Endothelial cell of umbilical vein (primary cell): ENCODE data around the gene RAB7B. TPM values are rescaled to one million over a fixed set of nuclear protein-coding genes. Genes with fewer than 3 reads are reported as not detected.

Experiments used
- BruUV-seq: library from RNA; stranded (reverse); fragments of 400-500 nt; replicated peaks from 2 replicates; lab custom pipeline; 2021; lab: Mats Ljungman, UMichigan
- CTCF ChIA-PET: fragments of 300-600, 350-600 bp; sonication (Branson Sonifier 250); formaldehyde crosslinking; loops from one replicate; lab custom pipeline; 2021; ENCODE audit warnings: antibody characterized with exemption, inconsistent platforms; lab: Charles Lee
- POLR2A ChIA-PET: fragments of 300-600, 350-600 bp; sonication (Branson Sonifier 250); formaldehyde crosslinking; loops from one replicate; lab custom pipeline; 2021; ENCODE audit warnings: antibody characterized with exemption, inconsistent platforms; lab: Charles Lee
- DNase-seq: peaks from one replicate; pipeline ENCODE4 v3.0.0-alpha.2; 2011; ENCODE audit warnings: low read depth, low spot score
- FAIRE-seq: peaks from 2 replicates; lab custom pipeline; 2011; peaks lifted over from hg19 to GRCh38; lab: Jason Lieb, UNC
- H2AFZ ChIP-seq: 2 replicates; pipeline ENCODE4 v1.6.0; 2012; ENCODE audit warnings: low read depth, low read length, control low read depth, inconsistent platforms
- H3K27ac ChIP-seq: 2 replicates; pipeline ENCODE4 v1.5.1; 2011; ENCODE audit warnings: low read depth, mild to moderate bottlenecking, control low read depth, low read length, moderate library complexity; ENCODE audit not compliant: insufficient read depth
- H3K27me3 ChIP-seq, 2 experiments: 2 replicates each; pipeline versions ENCODE4 v1.6.0 to v1.6.1; 2011; ENCODE audit warnings: low read length in 2 of 2, mixed read lengths in 1 of 2; ENCODE audit not compliant: control insufficient read depth in 2 of 2, insufficient read depth in 2 of 2
- H3K36me3 ChIP-seq, 2 experiments: 2 replicates in 1 of 2; 3 replicates in 1 of 2; pipeline ENCODE4 v1.5.1; 2011; ENCODE audit warnings: low read length in 2 of 2, mild to moderate bottlenecking in 1 of 2, moderate library complexity in 1 of 2; ENCODE audit not compliant: control insufficient read depth in 2 of 2, insufficient read depth in 2 of 2; ENCODE audit errors: extremely low read depth in 1 of 2
- H3K4me1 ChIP-seq: 3 replicates; pipeline ENCODE4 v1.5.1; 2011; ENCODE audit warnings: mild to moderate bottlenecking, low read length; ENCODE audit not compliant: control insufficient read depth, insufficient read depth; ENCODE audit errors: extremely low read depth
- H3K4me2 ChIP-seq: 2 replicates; pipeline ENCODE4 v1.6.1; 2011; ENCODE audit warnings: low read length, control low read depth, mixed read lengths; ENCODE audit not compliant: insufficient read depth
- H3K4me3 ChIP-seq, 3 experiments: fragments of 200-600 bp in 1 of 3; sonication (generic), shearing (Covaris generic) in 1 of 3; replicated peaks in 1 of 3; 2 replicates each; pipeline ENCODE4 v1.5.1; 2011 to 2016; ENCODE audit warnings: control low read depth in 3 of 3, low read length in 3 of 3, mild to moderate bottlenecking in 2 of 3, inconsistent platforms in 1 of 3, low read depth in 1 of 3, moderate library complexity in 1 of 3; ENCODE audit not compliant: insufficient read depth in 1 of 3
- H3K79me2 ChIP-seq: 2 replicates; pipeline ENCODE4 v1.6.0; 2012; ENCODE audit warnings: low read length, inconsistent platforms; ENCODE audit not compliant: control insufficient read depth, insufficient read depth
- H3K9ac ChIP-seq: replicated peaks from 2 replicates; pipeline ENCODE3; 2011; ENCODE audit warnings: low read length, control low read depth; ENCODE audit not compliant: insufficient read depth; ENCODE audit errors: extremely low read depth
- H3K9me1 ChIP-seq: replicated peaks from 3 replicates; pipeline ENCODE4 v1.6.0; 2011; ENCODE audit warnings: mild to moderate bottlenecking, low read length; ENCODE audit not compliant: control insufficient read depth, insufficient read depth; ENCODE audit errors: extremely low read depth
- H3K9me3 ChIP-seq: replicated peaks from 2 replicates; pipeline ENCODE4 v1.5.1; 2012; ENCODE audit warnings: low read length, inconsistent platforms; ENCODE audit not compliant: control insufficient read depth, insufficient read depth
- H4K20me1 ChIP-seq: replicated peaks from 2 replicates; pipeline ENCODE3; 2011; ENCODE audit warnings: mild to moderate bottlenecking, low read length; ENCODE audit not compliant: control insufficient read depth, insufficient read depth; ENCODE audit errors: extremely low read depth
- CTCF ChIP-seq, 2 donors: IDR thresholded peaks; 1 replicate in 1 of 2; 2 replicates in 1 of 2; pipeline ENCODE4 v1.5.1; 2011; ENCODE audit warnings: low read length in 2 of 2, mild to moderate bottlenecking in 2 of 2, moderate library complexity in 2 of 2, control low read depth in 1 of 2, inconsistent platforms in 1 of 2, low read depth in 1 of 2; ENCODE audit not compliant: insufficient read depth in 1 of 2; ENCODE audit errors: extremely low read depth in 1 of 2
- EZH2 ChIP-seq: IDR thresholded peaks from 2 replicates; pipeline ENCODE4 v1.6.1; 2012; ENCODE audit warnings: borderline replicate concordance, low read depth, mild to moderate bottlenecking, moderate library complexity, low read length, inconsistent platforms; ENCODE audit not compliant: severe bottlenecking
- FOS ChIP-seq: IDR thresholded peaks from 2 replicates; pipeline ENCODE4 v1.6.1; 2011; ENCODE audit warnings: mild to moderate bottlenecking, low read length, moderate library complexity, borderline replicate concordance; ENCODE audit not compliant: insufficient read depth
- GATA2 ChIP-seq: IDR thresholded peaks from 2 replicates; pipeline ENCODE4 v1.7.0; 2011; ENCODE audit warnings: low read depth, mild to moderate bottlenecking, moderate library complexity, mixed read lengths, low read length; ENCODE audit not compliant: insufficient read length, insufficient read depth
- JUN ChIP-seq: IDR thresholded peaks from 2 replicates; pipeline ENCODE4 v1.6.1; 2011; ENCODE audit warnings: borderline replicate concordance, low read depth; ENCODE audit not compliant: insufficient read length, insufficient read depth
- MAX ChIP-seq: IDR thresholded peaks from 2 replicates; pipeline ENCODE4 v1.6.1; 2011; ENCODE audit not compliant: insufficient read depth, insufficient read length
- MYC ChIP-seq: IDR thresholded peaks from one replicate; pipeline ENCODE4 v1.6.1; 2011; ENCODE audit warnings: mild to moderate bottlenecking, low read depth, low read length
- POLR2A ChIP-seq: IDR thresholded peaks from 2 replicates; pipeline ENCODE4 v1.6.1; 2012; ENCODE audit warnings: low read depth, mild to moderate bottlenecking, control low read depth, low read length
- POLR2AphosphoS5 ChIP-seq: IDR thresholded peaks from 2 replicates; pipeline ENCODE4 v1.6.1; 2012; ENCODE audit warnings: low read depth, mild to moderate bottlenecking, control low read depth, low read length, moderate library complexity; ENCODE audit not compliant: insufficient read depth
- dilution Hi-C: fragments of 300-500 bp; cut with MboI; formaldehyde crosslinking; loops from one replicate; pipeline ENCODE4 v1.15.0; 2019; ENCODE audit warnings: low sequenced_read_pairs; ENCODE audit not compliant: extremely low pct_ligation_motif_present
- intact Hi-C: fragments of 100-400 bp; cut with micrococcal nuclease; formaldehyde crosslinking; loops from one replicate; pipeline ENCODE4 v1.10.0; 2022
- polyA plus RNA-seq, 4 experiments: library from polyadenylated mRNA; depleted of rRNA in 3 of 4; stranded (reverse) in 3 of 4; unstranded in 1 of 4; fragments of >200 nt; gene quantifications; 2 replicates each; pipeline versions ENCODE4 v1.2.1 to v1.2.3, GENCODE V29; 2011 to 2012; ENCODE audit warnings: missing spikeins in 1 of 4
- total RNA-seq: library from RNA; stranded (reverse); gene quantifications from 2 replicates; pipeline ENCODE4 v1.2.3, GENCODE V29; 2021

RAB7B gene
- total and polyA plus RNA-seq, 2 donors (not counting 3 experiments of a cell fraction or from before 2014, with no cell fraction given), result 0.15 TPM; not detected in 1

- no peaks in the 10 kb centered on the region for H3K36me3 ChIP-seq
- BruUV-seq, result no TSS peak
- dilution Hi-C loops (no loop called here), intact Hi-C loops (no loop called here)
- H3K27me3 ChIP-seq, result no peaks in the 10 kb centered on the region
- H2AFZ ChIP-seq, result no peak overlapping the region
- no peak overlapping the region for H3K4me3 ChIP-seq
- no peaks in the 10 kb centered on the region for H4K20me1 ChIP-seq
- peaks cover 23% of the 10 kb centered on the region for H3K4me1 ChIP-seq
- H3K79me2 ChIP-seq, result no peaks in the 10 kb centered on the region
- H3K9me3 ChIP-seq, result no peaks in the 10 kb centered on the region
- FAIRE-seq (no peak), DNase-seq (no peak)
- no peak for TF ChIP-seq MYC
- TF ChIP-seq POLR2AphosphoS5, result no peak
- TF ChIP-seq JUN, result no peak
- TF ChIP-seq FOS, result no peak
- TF ChIP-seq GATA2, result no peak
- TF ChIP-seq MAX, result no peak
- no peak for TF ChIP-seq POLR2A
- no peak for TF ChIP-seq EZH2
- no peak for TF ChIP-seq CTCF (IDR thresholded peaks at IDR 0.05; ENCODE audit: extremely low read depth in 1 of 2, insufficient read depth in 1 of 2, low read depth in 1 of 2, low read length in 2 of 2)
- ChIA-PET CTCF (interaction anchor here (1.0 to 27.5 kb wide), 3 partner anchors 11 to 51 kb away, joined by 5 to 1606 read pairs (median 17); no protein-coding TSS in a partner anchor), POLR2A (no interaction called here)
- no peaks in the 10 kb centered on the region for H3K9me1 ChIP-seq
- H3K4me2 ChIP-seq, result no peak overlapping the region
- no peak overlapping the region for H3K9ac ChIP-seq
- H3K27ac ChIP-seq, result no peak overlapping the region
Measured at GRCh38 chr1:205930195-205930577, 73.0 kb downstream of the RAB7B start.
